ENCODE measurements around the gene SRRM2.

SRRM2 gene

GRCh38 chr16:2787961-2788360 is 35.5 kb downstream of the SRRM2 start:
- in situ Hi-C loops (cut with HindIII; ENCODE audit: low sequenced_read_pairs) = no loop called here

GRCh38 chr16:2790631-2791030 is 38.2 kb downstream of the SRRM2 start:
- in situ Hi-C loops (cut with HindIII; ENCODE audit: low sequenced_read_pairs) = no loop called here

GRCh38 chr16:2791174-2791573 is 38.7 kb downstream of the SRRM2 start:
- in situ Hi-C loops (cut with HindIII; ENCODE audit: low sequenced_read_pairs) = no loop called here

- in situ Hi-C loops (cut with HindIII; ENCODE audit: low sequenced_read_pairs) = no loop called here
These were observed 40.5 kb downstream of the SRRM2 start for GRCh38 chr16:2792940-2793339.

GRCh38 chr16:2795395-2796143 is 43.1 kb downstream of the SRRM2 start:
- in situ Hi-C loops (cut with HindIII; ENCODE audit: low sequenced_read_pairs) = no loop called here

GRCh38 chr16:2798723-2799204 is 46.3 kb downstream of the SRRM2 start:
- in situ Hi-C loops (cut with HindIII; ENCODE audit: low sequenced_read_pairs) = no loop called here

GRCh38 chr16:2799205-2799858 is 46.9 kb downstream of the SRRM2 start:
- in situ Hi-C loops (cut with HindIII; ENCODE audit: low sequenced_read_pairs) = no loop called here

- in situ Hi-C loops (cut with HindIII; ENCODE audit: low sequenced_read_pairs) = no loop called here
These were observed 47.4 kb downstream of the SRRM2 start for GRCh38 chr16:2799859-2800226.

GRCh38 chr16:2803545-2804195 is 51.2 kb downstream of the SRRM2 start:
- in situ Hi-C loops (cut with HindIII; ENCODE audit: low sequenced_read_pairs) = no loop called here

- in situ Hi-C loops (cut with HindIII; ENCODE audit: low sequenced_read_pairs) = no loop called here
These were observed 52.3 kb downstream of the SRRM2 start for GRCh38 chr16:2804728-2805127.

- in situ Hi-C loops (cut with HindIII; ENCODE audit: low sequenced_read_pairs) = no loop called here
These were observed 53.8 kb downstream of the SRRM2 start for GRCh38 chr16:2806286-2806685.

GRCh38 chr16:2808181-2808580 is 55.7 kb downstream of the SRRM2 start:
- in situ Hi-C loops (cut with HindIII; ENCODE audit: low sequenced_read_pairs) = no loop called here

- in situ Hi-C loops (cut with HindIII; ENCODE audit: low sequenced_read_pairs) = no loop called here
These were observed 56.8 kb downstream of the SRRM2 start for GRCh38 chr16:2809149-2809760.

GRCh38 chr16:2810651-2811050 is 58.2 kb downstream of the SRRM2 start:
- in situ Hi-C loops (cut with HindIII; ENCODE audit: low sequenced_read_pairs) = no loop called here

- in situ Hi-C loops (cut with HindIII; ENCODE audit: low sequenced_read_pairs) = no loop called here
These were observed 59.4 kb downstream of the SRRM2 start for GRCh38 chr16:2811703-2812471.

GRCh38 chr16:2813771-2814221 is 61.4 kb downstream of the SRRM2 start:
- in situ Hi-C loops (cut with HindIII; ENCODE audit: low sequenced_read_pairs) = no loop called here

GRCh38 chr16:2814551-2815298 is 62.3 kb downstream of the SRRM2 start:
- in situ Hi-C loops (cut with HindIII; ENCODE audit: low sequenced_read_pairs) = no loop called here

GRCh38 chr16:2815299-2815771 is 62.9 kb downstream of the SRRM2 start:
- in situ Hi-C loops (cut with HindIII; ENCODE audit: low sequenced_read_pairs) = no loop called here

- in situ Hi-C loops (cut with HindIII; ENCODE audit: low sequenced_read_pairs) = no loop called here
These were observed 64.4 kb downstream of the SRRM2 start, which contains the start of gene PRSS21 for GRCh38 chr16:2816751-2817339. Gene PRSS21, plus strand, starts transcription at chr16:2817237. Its CDS starts 32 bp downstream, at chr16:2817269.

Measured in DLD1 (cell line).